GM12874 (cell line): ENCODE data around the gene UQCRC2.

Experiments
- TF ChIP-seq, protein P1 (sequence below): IDR thresholded peaks from 2 replicates; pipeline ENCODE4 v1.5.1; 2011; ENCODE audit warnings: low read depth, mild to moderate bottlenecking, control low read depth, low read length, moderate library complexity; ENCODE audit not compliant: insufficient read depth

Gene UQCRC2

DNA sequence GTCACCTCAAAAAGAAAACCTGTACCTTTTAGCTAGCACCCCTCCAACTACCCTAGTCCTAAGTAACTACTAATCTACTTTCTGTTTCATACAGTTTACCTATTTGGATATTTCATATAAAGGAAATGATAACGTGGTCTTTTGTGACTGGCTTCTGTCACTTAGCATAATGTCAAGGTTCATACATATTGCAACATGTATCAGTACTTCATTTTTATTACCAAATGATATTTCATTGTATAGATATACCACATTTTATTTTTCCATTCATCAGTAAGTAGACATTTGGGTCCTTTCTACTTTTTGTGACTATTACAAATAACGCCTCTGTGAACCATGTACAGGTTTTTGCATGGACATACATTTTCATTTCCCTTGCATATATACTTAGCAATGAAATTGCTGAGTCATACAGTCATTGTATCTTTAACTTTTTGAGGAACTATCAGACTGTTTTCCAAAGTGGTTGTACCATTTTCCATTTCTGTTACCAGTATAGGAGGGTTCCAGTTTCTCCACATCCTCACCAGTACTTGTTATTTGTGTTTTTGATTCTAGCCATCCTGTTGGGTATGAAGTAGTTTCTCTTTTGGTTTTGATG, 78.4 kb downstream of the UQCRC2 start:
- TF ChIP-seq, protein P1, sequence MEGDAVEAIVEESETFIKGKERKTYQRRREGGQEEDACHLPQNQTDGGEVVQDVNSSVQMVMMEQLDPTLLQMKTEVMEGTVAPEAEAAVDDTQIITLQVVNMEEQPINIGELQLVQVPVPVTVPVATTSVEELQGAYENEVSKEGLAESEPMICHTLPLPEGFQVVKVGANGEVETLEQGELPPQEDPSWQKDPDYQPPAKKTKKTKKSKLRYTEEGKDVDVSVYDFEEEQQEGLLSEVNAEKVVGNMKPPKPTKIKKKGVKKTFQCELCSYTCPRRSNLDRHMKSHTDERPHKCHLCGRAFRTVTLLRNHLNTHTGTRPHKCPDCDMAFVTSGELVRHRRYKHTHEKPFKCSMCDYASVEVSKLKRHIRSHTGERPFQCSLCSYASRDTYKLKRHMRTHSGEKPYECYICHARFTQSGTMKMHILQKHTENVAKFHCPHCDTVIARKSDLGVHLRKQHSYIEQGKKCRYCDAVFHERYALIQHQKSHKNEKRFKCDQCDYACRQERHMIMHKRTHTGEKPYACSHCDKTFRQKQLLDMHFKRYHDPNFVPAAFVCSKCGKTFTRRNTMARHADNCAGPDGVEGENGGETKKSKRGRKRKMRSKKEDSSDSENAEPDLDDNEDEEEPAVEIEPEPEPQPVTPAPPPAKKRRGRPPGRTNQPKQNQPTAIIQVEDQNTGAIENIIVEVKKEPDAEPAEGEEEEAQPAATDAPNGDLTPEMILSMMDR: no peak
